K562 (cell line): ENCODE results near the gene C19orf85. TPM values are rescaled to one million over a fixed set of nuclear protein-coding genes. Genes with fewer than 3 reads are reported as not detected.

Source experiments
- CLOCK ChIP-seq: fragments of 250-450 bp; sonication (Bioruptor Pico); IDR thresholded peaks from 2 replicates; pipeline ENCODE4 v1.4.0; 2020; ENCODE audit warnings: mild to moderate bottlenecking, moderate library complexity, borderline replicate concordance
- EGR1 ChIP-seq: fragments of 450-650 bp; conservative IDR thresholded peaks from 2 replicates; pipeline ENCODE4 v1.6.1; 2017; ENCODE audit warnings: mild to moderate bottlenecking
- ETS2 ChIP-seq: IDR thresholded peaks from 2 replicates; pipeline ENCODE4 v1.6.1; 2016; ENCODE audit warnings: borderline replicate concordance, missing genetic modification characterization, mild to moderate bottlenecking, moderate library complexity, missing compliant biosample characterization; ENCODE audit not compliant: poor library complexity, severe bottlenecking
- MECOM ChIP-seq: fragments of 250-450 bp; sonication (Bioruptor Pico); IDR thresholded peaks from 2 replicates; pipeline ENCODE4 v1.8.0; 2022; ENCODE audit warnings: inconsistent platforms
- MED1 ChIP-seq: sonication (generic); formaldehyde crosslinking; IDR thresholded peaks from 2 replicates; pipeline ENCODE4 v1.8.1; 2023; ENCODE audit warnings: missing genetic modification reagents, borderline replicate concordance
- NCOA2 ChIP-seq, 2 experiments: fragments of 450-650 bp; IDR thresholded peaks; 2 replicates each; pipeline ENCODE4 v1.6.1; 2018; ENCODE audit warnings: mild to moderate bottlenecking in 2 of 2, moderate library complexity in 1 of 2; ENCODE audit not compliant: partially characterized antibody in 2 of 2
- NFIX ChIP-seq: fragments of 250-450 bp; sonication (Bioruptor Pico); IDR thresholded peaks from 2 replicates; pipeline ENCODE4 v1.4.0; 2020; ENCODE audit warnings: low read depth, mild to moderate bottlenecking, moderate library complexity
- NFXL1 ChIP-seq: fragments of 450-650 bp; formaldehyde crosslinking; IDR thresholded peaks from 2 replicates; pipeline ENCODE4 v1.4.0; 2021; ENCODE audit warnings: mild to moderate bottlenecking
- RBFOX2 ChIP-seq: fragments of 200-400 bp; formaldehyde crosslinking; IDR thresholded peaks from 2 replicates; pipeline ENCODE4 v1.6.1; 2017; ENCODE audit warnings: low read depth, mild to moderate bottlenecking, low read length, moderate library complexity
- SPI1 ChIP-seq: IDR thresholded peaks from 2 replicates; pipeline ENCODE4 v1.6.1; 2011; ENCODE audit warnings: low read depth, low read length, control low read depth, borderline replicate concordance
- U2AF1 ChIP-seq: fragments of 200-400 bp; formaldehyde crosslinking; optimal IDR thresholded peaks from 2 replicates; pipeline ENCODE3; 2017; ENCODE audit warnings: mild to moderate bottlenecking, low read depth, low read length, moderate library complexity
- ZBTB33 ChIP-seq: sonication (generic); formaldehyde crosslinking; IDR thresholded peaks from 2 replicates; pipeline ENCODE4 v1.8.1; 2023; ENCODE audit warnings: mild to moderate bottlenecking, missing genetic modification reagents
- ZKSCAN3 ChIP-seq: fragments of 250-450 bp; sonication (Bioruptor Pico); IDR thresholded peaks from 2 replicates; pipeline ENCODE4 v1.4.0; 2020
- ZNF253 ChIP-seq: fragments of 250-450 bp; sonication (Bioruptor Pico); conservative IDR thresholded peaks from 2 replicates; pipeline ENCODE4 v1.6.1; 2021; ENCODE audit warnings: mild to moderate bottlenecking
- ZNF57 ChIP-seq: fragments of 450-650 bp; formaldehyde crosslinking; IDR thresholded peaks from 2 replicates; pipeline ENCODE4 v1.4.0; 2020; ENCODE audit warnings: mild to moderate bottlenecking, moderate library complexity
- polyA plus RNA-seq, 8 experiments: library from polyadenylated mRNA; depleted of rRNA in 4 of 8; stranded (reverse) in 5 of 8; unstranded in 3 of 8; fragments of >200 nt; fragmentation: Nextera tagmentation in 2 of 8; fragmentation: Illumina TruSeq in 1 of 8; extraction: Ambion mirVana in 2 of 8; extraction: Trizol in 1 of 8; gene quantifications; 2 replicates each; pipeline versions ENCODE4 v1.2.1 to v1.2.3, GENCODE V29; 2011 to 2014; ENCODE audit warnings: inconsistent platforms in 1 of 8, missing spikeins in 1 of 8
- total RNA-seq, 7 experiments: library from RNA; depleted of rRNA in 6 of 7; stranded (reverse); fragments of >200 nt in 6 of 7; fragmentation: Illumina TruSeq in 2 of 7; extraction: Trizol in 2 of 7; gene quantifications; 2 replicates each; pipeline versions ENCODE4 v1.2.1 to v1.2.3, GENCODE V29; 2011 to 2021; ENCODE audit warnings: low replicate concordance in 1 of 7
- TF ChIP-seq, protein P1 (sequence below): fragments of 250-450 bp; sonication (Bioruptor Pico); IDR thresholded peaks from 2 replicates; pipeline ENCODE4 v1.5.0; 2021; ENCODE audit warnings: mild to moderate bottlenecking, moderate library complexity
- TF ChIP-seq, protein P2 (sequence below): sonication (generic); formaldehyde crosslinking; IDR thresholded peaks from 2 replicates; pipeline ENCODE4 v1.8.1; 2023; ENCODE audit warnings: mild to moderate bottlenecking, missing genetic modification reagents

C19orf85 gene
- total and polyA plus RNA-seq, 9 of the 15 experiments (the other 6 are each of a cell fraction or from before 2014, with no cell fraction given), result not detected

DNA sequence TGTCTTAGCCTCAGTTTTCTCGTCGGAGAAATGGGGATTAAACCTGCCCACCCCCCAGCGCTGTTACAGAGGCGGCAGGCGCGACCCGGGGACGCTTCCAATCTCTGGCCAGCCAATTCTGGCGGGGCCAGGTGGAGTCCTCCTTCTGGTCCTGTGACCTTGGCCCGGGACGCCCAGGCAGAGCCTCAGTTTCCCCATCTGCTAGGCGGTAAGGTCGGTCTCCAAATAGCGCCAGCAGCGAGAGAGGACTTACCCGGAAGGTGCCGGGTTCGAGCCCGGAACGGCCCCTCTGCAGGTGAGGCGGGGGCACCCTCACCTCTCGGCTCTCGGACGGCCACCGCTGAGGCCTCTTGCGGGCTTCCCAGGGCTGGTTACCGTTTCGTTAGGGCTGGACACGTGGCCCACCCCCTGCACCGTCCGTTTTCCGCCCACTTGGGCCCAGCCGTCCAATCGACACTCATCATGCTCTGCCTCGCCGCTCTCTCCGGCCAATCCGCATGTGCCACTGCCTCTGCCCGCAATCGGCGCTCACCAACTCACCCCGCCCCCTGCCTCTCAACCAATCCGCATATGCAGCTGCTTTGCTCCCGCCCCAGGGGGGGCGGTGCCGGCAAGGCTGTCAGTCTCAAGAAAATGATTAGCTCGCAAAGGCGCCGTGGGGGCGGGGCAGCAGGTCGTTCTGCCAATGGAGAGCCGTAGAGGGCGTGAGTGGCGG is 3.1 kb downstream of the C19orf85 start, which contains the start of gene ISOC2 (continued):
- TF ChIP-seq NFIX (CRISPR knock-in tag), result no peak
- TF ChIP-seq ZBTB33 (CRISPR knock-in tag), result 0 out of 2 replicates have a peak, but pooled peaks have one; percentile 29
- no peak for TF ChIP-seq SPI1
- no peak for TF ChIP-seq U2AF1
- TF ChIP-seq ETS2 (tag), result no peak
- peak; percentile 96 for TF ChIP-seq RBFOX2
- TF ChIP-seq ZKSCAN3 (CRISPR knock-in tag), result no peak
- TF ChIP-seq ZNF253 (CRISPR knock-in tag), result no peak
- peak; percentile 91 for TF ChIP-seq EGR1
- TF ChIP-seq, protein P1, sequence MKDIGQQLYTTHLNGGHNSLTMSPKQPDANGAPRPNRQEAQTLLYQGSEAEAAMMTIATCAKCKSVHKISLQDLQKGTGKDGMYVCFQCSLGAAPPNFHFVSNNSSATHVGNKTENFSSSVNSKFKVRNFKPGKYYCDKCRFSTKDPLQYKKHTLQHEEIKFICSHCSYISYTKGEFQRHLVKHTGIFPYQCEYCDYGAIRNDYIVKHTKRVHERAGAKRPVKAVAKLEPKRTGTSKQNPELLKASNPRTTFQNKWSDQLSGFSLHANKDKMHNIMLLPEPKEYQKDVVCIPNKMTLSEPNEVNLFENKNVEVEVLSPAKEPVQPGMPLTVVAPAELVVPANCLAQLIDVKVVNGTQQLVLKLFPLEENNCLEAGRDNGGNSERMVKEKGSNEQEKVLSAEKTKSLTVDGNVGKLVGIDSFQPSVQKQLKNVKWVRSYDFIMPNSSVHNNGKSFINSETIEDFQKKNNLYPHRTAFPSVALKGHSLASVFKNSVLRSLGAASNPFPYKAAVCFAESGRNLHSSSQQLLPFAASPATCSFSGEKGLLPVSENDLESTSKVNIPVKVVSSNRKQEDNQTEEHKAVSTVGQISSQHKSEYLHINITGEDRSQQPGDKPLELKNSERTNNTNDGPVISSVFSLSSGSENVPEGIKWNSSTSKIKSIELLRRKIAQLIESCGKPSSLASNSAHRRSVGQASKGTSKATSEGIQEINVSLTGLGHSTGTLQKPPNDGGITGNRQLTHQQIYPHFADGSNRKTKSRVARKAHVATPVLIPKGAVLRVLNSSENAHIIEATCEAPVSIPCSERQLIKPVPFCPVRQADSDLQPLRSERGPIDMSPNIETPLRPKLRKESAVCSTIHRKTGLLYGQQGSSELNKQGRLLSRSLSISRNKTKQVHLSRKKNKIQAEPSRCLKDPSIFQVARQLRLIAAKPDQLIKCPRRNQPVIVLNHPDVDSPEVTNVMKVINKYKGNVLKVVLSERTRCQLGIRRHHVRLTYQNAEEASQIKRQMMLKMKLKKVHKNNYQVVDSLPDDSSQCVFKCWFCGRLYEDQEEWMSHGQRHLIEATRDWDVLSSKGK (CRISPR knock-in tag), result no peak
- no peak for TF ChIP-seq MECOM (CRISPR knock-in tag)
- no peak for TF ChIP-seq NCOA2 (IDR thresholded peaks at IDR 0.05; ENCODE audit: partially characterized antibody in 2 of 2)
- TF ChIP-seq MED1, result no peak
- TF ChIP-seq NFXL1, result no peak
- no peak for TF ChIP-seq CLOCK (CRISPR knock-in tag)
- TF ChIP-seq, protein P2, sequence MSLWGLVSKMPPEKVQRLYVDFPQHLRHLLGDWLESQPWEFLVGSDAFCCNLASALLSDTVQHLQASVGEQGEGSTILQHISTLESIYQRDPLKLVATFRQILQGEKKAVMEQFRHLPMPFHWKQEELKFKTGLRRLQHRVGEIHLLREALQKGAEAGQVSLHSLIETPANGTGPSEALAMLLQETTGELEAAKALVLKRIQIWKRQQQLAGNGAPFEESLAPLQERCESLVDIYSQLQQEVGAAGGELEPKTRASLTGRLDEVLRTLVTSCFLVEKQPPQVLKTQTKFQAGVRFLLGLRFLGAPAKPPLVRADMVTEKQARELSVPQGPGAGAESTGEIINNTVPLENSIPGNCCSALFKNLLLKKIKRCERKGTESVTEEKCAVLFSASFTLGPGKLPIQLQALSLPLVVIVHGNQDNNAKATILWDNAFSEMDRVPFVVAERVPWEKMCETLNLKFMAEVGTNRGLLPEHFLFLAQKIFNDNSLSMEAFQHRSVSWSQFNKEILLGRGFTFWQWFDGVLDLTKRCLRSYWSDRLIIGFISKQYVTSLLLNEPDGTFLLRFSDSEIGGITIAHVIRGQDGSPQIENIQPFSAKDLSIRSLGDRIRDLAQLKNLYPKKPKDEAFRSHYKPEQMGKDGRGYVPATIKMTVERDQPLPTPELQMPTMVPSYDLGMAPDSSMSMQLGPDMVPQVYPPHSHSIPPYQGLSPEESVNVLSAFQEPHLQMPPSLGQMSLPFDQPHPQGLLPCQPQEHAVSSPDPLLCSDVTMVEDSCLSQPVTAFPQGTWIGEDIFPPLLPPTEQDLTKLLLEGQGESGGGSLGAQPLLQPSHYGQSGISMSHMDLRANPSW, result no peak
- TF ChIP-seq ZNF57 (CRISPR knock-in tag), result no peak
